CD4-positive, alpha-beta memory T cell (primary cell): ENCODE measurements around the gene TNFRSF11A. TPM values are rescaled to one million over a fixed set of nuclear protein-coding genes. Genes with fewer than 3 reads are reported as not detected.
A peak's percentile ranks its signal among the peaks of the same experiment; 100 is the strongest.

ENCODE experiments used
- CTCF ChIA-PET: fragments of 350-600 bp; sonication (Branson Sonifier 250); formaldehyde crosslinking; loops from one replicate; lab custom pipeline; 2021; ENCODE audit warnings: inconsistent platforms; ENCODE audit not compliant: partially characterized antibody; lab: Charles Lee
- POLR2A ChIA-PET: fragments of 350-600 bp; sonication (Branson Sonifier 250); formaldehyde crosslinking; loops from one replicate; lab custom pipeline; 2021; ENCODE audit not compliant: partially characterized antibody; lab: Charles Lee
- DNase-seq, 5 donors: peaks; one replicate each; pipeline versions ENCODE4 v3.0.0 to v3.0.0-alpha.2; 2020 to 2022; ENCODE audit warnings: mixed read lengths in 1 of 5
- H3K27ac ChIP-seq: one replicate; pipeline ENCODE4 v1.7.0; 2013; ENCODE audit warnings: low read depth, low read length
- H3K27me3 ChIP-seq: 2 replicates; pipeline ENCODE4 v1.7.0; 2013; ENCODE audit warnings: mild to moderate bottlenecking, low read length, moderate library complexity; ENCODE audit not compliant: insufficient read depth
- H3K36me3 ChIP-seq: 2 replicates; pipeline ENCODE4 v1.7.0; 2013; ENCODE audit warnings: mild to moderate bottlenecking, low read length, moderate library complexity; ENCODE audit not compliant: insufficient read depth
- H3K4me1 ChIP-seq: 2 replicates; pipeline ENCODE4 v1.7.0; 2013; ENCODE audit warnings: mild to moderate bottlenecking, low read length, moderate library complexity; ENCODE audit not compliant: insufficient read depth
- H3K4me3 ChIP-seq, 2 donors: one replicate each; pipeline ENCODE4 v1.7.0; 2013; ENCODE audit warnings: low read length in 2 of 2, mild to moderate bottlenecking in 1 of 2
- H3K9me3 ChIP-seq, 2 donors: one replicate each; pipeline ENCODE4 v1.7.0; 2013; ENCODE audit warnings: low read length in 2 of 2, control low read depth in 1 of 2; ENCODE audit not compliant: control insufficient read depth in 1 of 2
- H3K27ac Mint-ChIP-seq, 7 donors: one replicate each; pipeline ENCODE4 v1.8.0; 2020 to 2021; ENCODE audit warnings: mixed read lengths in 7 of 7, mild to moderate bottlenecking in 6 of 7, inconsistent platforms in 3 of 7, moderate library complexity in 3 of 7
- H3K27me3 Mint-ChIP-seq, 2 donors: one replicate each; pipeline ENCODE4 v1.8.0; 2020 to 2021; ENCODE audit warnings: mixed read lengths in 2 of 2
- H3K36me3 Mint-ChIP-seq, 2 donors: one replicate each; pipeline ENCODE4 v1.8.0; 2020 to 2021; ENCODE audit warnings: mixed read lengths in 2 of 2, inconsistent platforms in 1 of 2, mild to moderate bottlenecking in 1 of 2
- H3K4me1 Mint-ChIP-seq, 4 donors: one replicate each; pipeline ENCODE4 v1.8.0; 2020 to 2021; ENCODE audit warnings: mixed read lengths in 4 of 4, mild to moderate bottlenecking in 1 of 4
- H3K4me3 Mint-ChIP-seq, 8 donors: one replicate each; pipeline ENCODE4 v1.8.0; 2020 to 2021; ENCODE audit warnings: mixed read lengths in 8 of 8, mild to moderate bottlenecking in 7 of 8, moderate library complexity in 6 of 8, inconsistent platforms in 3 of 8
- H3K9me3 Mint-ChIP-seq, 8 donors: one replicate each; pipeline ENCODE4 v1.8.0; 2020 to 2021; ENCODE audit warnings: mixed read lengths in 8 of 8, mild to moderate bottlenecking in 5 of 8, inconsistent platforms in 3 of 8, moderate library complexity in 1 of 8
- intact Hi-C: fragments of 100-400 bp; cut with micrococcal nuclease; formaldehyde crosslinking; loops from one replicate; pipeline ENCODE4 v1.15.1; 2023
- polyA plus RNA-seq, 2 donors: library from polyadenylated mRNA; unstranded; fragments of 300-500 nt; fragmentation: Illumina TruSeq; gene quantifications; one replicate each; pipeline ENCODE4 v1.2.3, GENCODE V29; 2021
- total RNA-seq, 2 experiments: library from RNA; stranded (reverse); gene quantifications; one replicate each; pipeline ENCODE4 v1.2.3, GENCODE V29; 2021

Gene TNFRSF11A
- total and polyA plus RNA-seq, 4 experiments from 2014 or later = 0.49 to 6.5 (median 1.3) TPM

- Mint-ChIP-seq H3K4me1 (no peaks in the 10 kb centered on the region), H3K9me3 (peaks cover 0 to 6% (median 0%) of the 10 kb centered on the region in 8 donors), H3K27ac (no peak overlapping the region), H3K27me3 (peaks cover 5 to 10% of the 10 kb centered on the region in 2 donors), H3K36me3 (no peaks in the 10 kb centered on the region), H3K4me3 (no peak overlapping the region)
- Histone ChIP-seq H3K4me1 (no peaks in the 10 kb centered on the region), H3K27me3 (no peaks in the 10 kb centered on the region), H3K9me3 (no peaks in the 10 kb centered on the region), H3K27ac (no peak overlapping the region), H3K4me3 (no peak overlapping the region), H3K36me3 (no peaks in the 10 kb centered on the region)
- ChIA-PET POLR2A (no interaction called here), CTCF (no interaction called here)
- no peak for DNase-seq
- intact Hi-C loops = no loop called here
These were observed 64.8 kb downstream of the TNFRSF11A start for GRCh38 chr18:62389761-62390481.

- Histone ChIP-seq H3K27ac (no peak overlapping the region), H3K27me3 (no peaks in the 10 kb centered on the region), H3K36me3 (no peaks in the 10 kb centered on the region), H3K9me3 (no peaks in the 10 kb centered on the region), H3K4me1 (no peaks in the 10 kb centered on the region), H3K4me3 (no peak overlapping the region)
- Mint-ChIP-seq H3K27me3 (peaks cover 5 to 9% of the 10 kb centered on the region in 2 donors), H3K27ac (no peak overlapping the region), H3K9me3 (peaks cover 0 to 6% (median 0%) of the 10 kb centered on the region in 8 donors), H3K4me3 (no peak overlapping the region), H3K36me3 (no peaks in the 10 kb centered on the region), H3K4me1 (no peaks in the 10 kb centered on the region)
- no peak for DNase-seq
- intact Hi-C loops = no loop called here
- POLR2A ChIA-PET = no interaction called here
- CTCF ChIA-PET = interaction anchor here (0.6 to 1.4 kb wide), 2 partner anchors 32 to 54 kb away, joined by 3 read pairs; no protein-coding TSS in a partner anchor
These were observed 69.1 kb downstream of the TNFRSF11A start for GRCh38 chr18:62394006-62394763.

- Mint-ChIP-seq H3K4me1 (no peaks in the 10 kb centered on the region), H3K27ac (no peak overlapping the region), H3K27me3 (peaks cover 2 to 5% of the 10 kb centered on the region in 2 donors), H3K4me3 (no peak overlapping the region), H3K36me3 (no peaks in the 10 kb centered on the region), H3K9me3 (peaks cover 0 to 3% (median 0%) of the 10 kb centered on the region in 8 donors)
- Histone ChIP-seq H3K27ac (no peak overlapping the region), H3K9me3 (no peaks in the 10 kb centered on the region), H3K4me3 (no peak overlapping the region), H3K36me3 (no peaks in the 10 kb centered on the region), H3K27me3 (no peaks in the 10 kb centered on the region), H3K4me1 (no peaks in the 10 kb centered on the region)
- ChIA-PET CTCF (no interaction called here), POLR2A (no interaction called here)
- DNase-seq = no peak
- intact Hi-C loops = no loop called here
These were observed 71.3 kb downstream of the TNFRSF11A start for GRCh38 chr18:62396381-62396780.

- peaks cover 2 to 4% of the 10 kb centered on the region in 2 donors for H3K27me3 Mint-ChIP-seq
- CTCF ChIA-PET = no interaction called here
These were observed 71.9 kb downstream of the TNFRSF11A start for GRCh38 chr18:62396967-62397366.

GRCh38 chr18:62398291-62398690 lies 73.2 kb downstream of the TNFRSF11A start:
- Histone ChIP-seq H3K27me3 (no peaks in the 10 kb centered on the region), H3K9me3 (no peaks in the 10 kb centered on the region), H3K36me3 (no peaks in the 10 kb centered on the region), H3K27ac (no peak overlapping the region), H3K4me3 (no peak overlapping the region), H3K4me1 (no peaks in the 10 kb centered on the region)
- Mint-ChIP-seq H3K9me3 (no peaks in the 10 kb centered on the region), H3K36me3 (no peaks in the 10 kb centered on the region), H3K27ac (no peak overlapping the region), H3K27me3 (peaks cover 2 to 4% of the 10 kb centered on the region in 2 donors), H3K4me3 (no peak overlapping the region), H3K4me1 (no peaks in the 10 kb centered on the region)
- ChIA-PET POLR2A (interaction anchor here (1.2 kb wide), 1 partner anchor 23 kb away, joined by 5 read pairs; no protein-coding TSS in a partner anchor), CTCF (no interaction called here)
- DNase-seq = no peak
- intact Hi-C loops = no loop called here

More at GRCh38 chr18:62396967-62397366, 71.9 kb downstream of the TNFRSF11A start:
- H3K36me3 Mint-ChIP-seq = no peaks in the 10 kb centered on the region
- no peaks in the 10 kb centered on the region for H3K4me1 Mint-ChIP-seq
- Histone ChIP-seq H3K4me1 (no peaks in the 10 kb centered on the region), H3K36me3 (no peaks in the 10 kb centered on the region), H3K27me3 (no peaks in the 10 kb centered on the region), H3K4me3 (no peak overlapping the region), H3K9me3 (no peaks in the 10 kb centered on the region), H3K27ac (no peak overlapping the region)
- POLR2A ChIA-PET = no interaction called here
- intact Hi-C loops = no loop called here
- no peak overlapping the region for H3K4me3 Mint-ChIP-seq
- no peak for DNase-seq
- H3K27ac Mint-ChIP-seq = no peak overlapping the region
- no peaks in the 10 kb centered on the region for H3K9me3 Mint-ChIP-seq

GRCh38 chr18:62399276-62399675 lies 74.2 kb downstream of the TNFRSF11A start:
- DNase-seq = no peak
- Mint-ChIP-seq H3K4me1 (no peaks in the 10 kb centered on the region), H3K36me3 (no peaks in the 10 kb centered on the region), H3K9me3 (no peaks in the 10 kb centered on the region), H3K27ac (no peak overlapping the region), H3K27me3 (peaks cover 2% of the 10 kb centered on the region in 2 donors), H3K4me3 (no peak overlapping the region)
- intact Hi-C loops = no loop called here
- Histone ChIP-seq H3K27me3 (no peaks in the 10 kb centered on the region), H3K27ac (no peak overlapping the region), H3K9me3 (no peaks in the 10 kb centered on the region), H3K36me3 (no peaks in the 10 kb centered on the region), H3K4me3 (no peak overlapping the region), H3K4me1 (no peaks in the 10 kb centered on the region)
- ChIA-PET CTCF (interaction anchor here (1.4 kb wide), 1 partner anchor 26 kb away, joined by 3 read pairs; no protein-coding TSS in a partner anchor), POLR2A (no interaction called here)

- H3K4me3 ChIP-seq = no peak overlapping the region
- CTCF ChIA-PET = interaction anchor here (1.4 kb wide), 1 partner anchor 26 kb away, joined by 3 read pairs; no protein-coding TSS in a partner anchor
- H3K9me3 ChIP-seq = no peaks in the 10 kb centered on the region
- POLR2A ChIA-PET = no interaction called here
- H3K27me3 Mint-ChIP-seq = peaks cover 2% of the 10 kb centered on the region in 2 donors
- H3K4me1 Mint-ChIP-seq = no peaks in the 10 kb centered on the region
- peak overlapping the region in 2 of 7 donors; percentile 6 to 44 for H3K27ac Mint-ChIP-seq
- intact Hi-C loops = no loop called here
- H3K27me3 ChIP-seq = no peaks in the 10 kb centered on the region
- no peak overlapping the region for H3K27ac ChIP-seq
- no peaks in the 10 kb centered on the region for H3K4me1 ChIP-seq
- no peak for DNase-seq
- H3K36me3 Mint-ChIP-seq = no peaks in the 10 kb centered on the region
- no peaks in the 10 kb centered on the region for H3K9me3 Mint-ChIP-seq
- no peak overlapping the region for H3K4me3 Mint-ChIP-seq
- no peaks in the 10 kb centered on the region for H3K36me3 ChIP-seq
These were observed 74.7 kb downstream of the TNFRSF11A start for GRCh38 chr18:62399781-62400308.
